ENCODE results near the gene FBXO7. TPM values are rescaled to one million over a fixed set of nuclear protein-coding genes. Genes with fewer than 3 reads are reported as not detected.

Gene FBXO7
- total and polyA plus RNA-seq, 9 of the 15 experiments (the other 6 are each of a cell fraction or from before 2014, with no cell fraction given): 34.0 to 162 (median 85.2) TPM

- 14% methylated on average over 1 of the region's 1 CpG for WGBS (ENCODE audit: insufficient coverage, low coverage, missing lambda C conversion rate)
- no peak for ATAC-seq
- H3K27ac ChIP-seq (ENCODE audit: extremely low read depth, low read depth, low read length): no peak overlapping the region
- intact Hi-C loops (cut with micrococcal nuclease): no loop called here
- in situ Hi-C loops (cut with MboI): no loop called here
- H3K79me2 ChIP-seq (ENCODE audit: control insufficient read depth, insufficient read depth, low read length): no peaks in the 10 kb centered on the region
- DNase-seq (ENCODE audit: extremely low read depth in 1 of 4, low spot score in 3 of 4): no peak
- no peak overlapping the region for H3K9ac ChIP-seq (ENCODE audit: insufficient read depth in 1 of 2, low read depth in 2 of 2, low read length in 2 of 2)
- H3K27me3 ChIP-seq (ENCODE audit: control insufficient read depth in 2 of 2, insufficient read depth in 2 of 2, low read length in 2 of 2): peaks cover under 1 to 5% of the 10 kb centered on the region in 2 experiments; a peak in 2 of 5 replicates
- H3K4me3 ChIP-seq: no peak overlapping the region
- H3K36me3 ChIP-seq (ENCODE audit: control insufficient read depth, insufficient read depth, low read length): no peaks in the 10 kb centered on the region
- H3K9me3 ChIP-seq (replicated peaks; ENCODE audit: control insufficient read depth, insufficient read depth, low read depth, low read length): no peaks in the 10 kb centered on the region
- FAIRE-seq: no peak
- no peaks in the 10 kb centered on the region for H4K20me1 ChIP-seq (replicated peaks; ENCODE audit: control insufficient read depth, insufficient read depth, low read length)
- TF ChIP-seq ZFX (CRISPR knock-in tag; IDR thresholded peaks at IDR 0.05) (no peak), RBM34 (IDR thresholded peaks at IDR 0.05; ENCODE audit: borderline replicate concordance, insufficient read depth, low read length) (no peak), BCOR (IDR thresholded peaks at IDR 0.05) (no peak), RBM17 (IDR thresholded peaks at IDR 0.05; ENCODE audit: borderline replicate concordance, low read depth, low read length) (no peak), STAT5A (IDR thresholded peaks at IDR 0.05; ENCODE audit: borderline replicate concordance, low read length) (no peak), SMARCC2 (IDR thresholded peaks at IDR 0.05; ENCODE audit: low read depth) (no peak), ZNF561 (CRISPR knock-in tag; conservative IDR thresholded peaks at IDR 0.05) (no peak), CBX8 (IDR thresholded peaks at IDR 0.05; ENCODE audit: borderline replicate concordance, extremely low read depth, low read depth, low read length, poor library complexity, severe bottlenecking) (no peak), ZNF586 (CRISPR knock-in tag; conservative IDR thresholded peaks at IDR 0.05) (no peak), HEY1 (CRISPR knock-in tag; IDR thresholded peaks at IDR 0.05; ENCODE audit: borderline replicate concordance) (no peak), CBX3 (IDR thresholded peaks at IDR 0.05; ENCODE audit: borderline replicate concordance in 1 of 2, low read length in 2 of 2) (no peak), PTRF (tag; IDR thresholded peaks at IDR 0.05) (no peak), ZNF324 (CRISPR knock-in tag; IDR thresholded peaks at IDR 0.05) (no peak), JUND (IDR thresholded peaks at IDR 0.05; ENCODE audit: borderline replicate concordance, low read depth, low read length) (no peak), JUND (tag; IDR thresholded peaks at IDR 0.05; ENCODE audit: borderline replicate concordance, low read depth, low read length) (no peak)
- TF ChIP-seq, protein P1, sequence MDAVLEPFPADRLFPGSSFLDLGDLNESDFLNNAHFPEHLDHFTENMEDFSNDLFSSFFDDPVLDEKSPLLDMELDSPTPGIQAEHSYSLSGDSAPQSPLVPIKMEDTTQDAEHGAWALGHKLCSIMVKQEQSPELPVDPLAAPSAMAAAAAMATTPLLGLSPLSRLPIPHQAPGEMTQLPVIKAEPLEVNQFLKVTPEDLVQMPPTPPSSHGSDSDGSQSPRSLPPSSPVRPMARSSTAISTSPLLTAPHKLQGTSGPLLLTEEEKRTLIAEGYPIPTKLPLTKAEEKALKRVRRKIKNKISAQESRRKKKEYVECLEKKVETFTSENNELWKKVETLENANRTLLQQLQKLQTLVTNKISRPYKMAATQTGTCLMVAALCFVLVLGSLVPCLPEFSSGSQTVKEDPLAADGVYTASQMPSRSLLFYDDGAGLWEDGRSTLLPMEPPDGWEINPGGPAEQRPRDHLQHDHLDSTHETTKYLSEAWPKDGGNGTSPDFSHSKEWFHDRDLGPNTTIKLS (IDR thresholded peaks at IDR 0.05; ENCODE audit: borderline replicate concordance, low read depth): no peak
- TF ChIP-seq, protein P2, sequence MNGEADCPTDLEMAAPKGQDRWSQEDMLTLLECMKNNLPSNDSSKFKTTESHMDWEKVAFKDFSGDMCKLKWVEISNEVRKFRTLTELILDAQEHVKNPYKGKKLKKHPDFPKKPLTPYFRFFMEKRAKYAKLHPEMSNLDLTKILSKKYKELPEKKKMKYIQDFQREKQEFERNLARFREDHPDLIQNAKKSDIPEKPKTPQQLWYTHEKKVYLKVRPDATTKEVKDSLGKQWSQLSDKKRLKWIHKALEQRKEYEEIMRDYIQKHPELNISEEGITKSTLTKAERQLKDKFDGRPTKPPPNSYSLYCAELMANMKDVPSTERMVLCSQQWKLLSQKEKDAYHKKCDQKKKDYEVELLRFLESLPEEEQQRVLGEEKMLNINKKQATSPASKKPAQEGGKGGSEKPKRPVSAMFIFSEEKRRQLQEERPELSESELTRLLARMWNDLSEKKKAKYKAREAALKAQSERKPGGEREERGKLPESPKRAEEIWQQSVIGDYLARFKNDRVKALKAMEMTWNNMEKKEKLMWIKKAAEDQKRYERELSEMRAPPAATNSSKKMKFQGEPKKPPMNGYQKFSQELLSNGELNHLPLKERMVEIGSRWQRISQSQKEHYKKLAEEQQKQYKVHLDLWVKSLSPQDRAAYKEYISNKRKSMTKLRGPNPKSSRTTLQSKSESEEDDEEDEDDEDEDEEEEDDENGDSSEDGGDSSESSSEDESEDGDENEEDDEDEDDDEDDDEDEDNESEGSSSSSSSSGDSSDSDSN (IDR thresholded peaks at IDR 0.05; ENCODE audit: borderline replicate concordance in 1 of 2, low read depth in 2 of 2, low read length in 2 of 2): no peak
- no peak overlapping the region for H2AFZ ChIP-seq (ENCODE audit: low read depth, low read length)
- BruUV-seq (replicated peaks): no TSS peak
- ChIA-PET POLR2A (no interaction called here), CTCF (ENCODE audit: low intra/inter-chr PET ratio) (no interaction called here)
- H3K4me2 ChIP-seq (ENCODE audit: insufficient read depth, low read length): no peak overlapping the region
- H3K4me1 ChIP-seq (replicated peaks in 1 of 2; ENCODE audit: control insufficient read depth in 2 of 2, insufficient read depth in 2 of 2, low read length in 2 of 2): no peaks in the 10 kb centered on the region
- H3K9me1 ChIP-seq (ENCODE audit: control insufficient read depth, insufficient read depth, low read length): no peaks in the 10 kb centered on the region
Measured at GRCh38 chr22:32430352-32430751, 44.3 kb upstream of the FBXO7 start.
